ENCODE data around the gene ABCA8. TPM values are rescaled to one million over a fixed set of nuclear protein-coding genes. Genes with fewer than 3 reads are reported as not detected.

ABCA8 gene
- total and polyA plus RNA-seq, 4 donors: 2.7 to 187 (median 7.8) TPM

- Histone ChIP-seq H3K27ac (ENCODE audit: low read depth in 1 of 2, low read length in 1 of 2) (no peak overlapping the region), H3K4me1 (ENCODE audit: control insufficient read depth in 5 of 5, insufficient read depth in 5 of 5, low read length in 5 of 5) (peaks cover 0 to 10% (median 0%) of the 10 kb centered on the region in 5 donors), H3K9ac (ENCODE audit: insufficient read depth in 1 of 2, low read length in 2 of 2) (no peak overlapping the region), H3K36me3 (ENCODE audit: control insufficient read depth in 4 of 4, insufficient read depth in 4 of 4, low read length in 4 of 4) (peaks cover 0 to 2% (median 0%) of the 10 kb centered on the region in 4 donors), H3K27me3 (ENCODE audit: control insufficient read depth in 3 of 3, insufficient read depth in 3 of 3, low read length in 2 of 3) (no peaks in the 10 kb centered on the region), H3K9me3 (ENCODE audit: control insufficient read depth in 4 of 4, insufficient read depth in 3 of 4, low read length in 3 of 4) (peaks cover 0 to 2% (median 0%) of the 10 kb centered on the region in 4 donors), H3K4me3 (peak overlapping the region; percentile 31)
- no peak for ATAC-seq (ENCODE audit: insufficient read depth, low FRiP score)
- no peak for DNase-seq
- WGBS, 2 donors: 54 to 63% methylated on average over 4 of the region's 4 CpGs
- no peak for TF ChIP-seq CTCF (IDR thresholded peaks at IDR 0.05; ENCODE audit: control extremely low read depth, extremely low read depth)
Measured at GRCh38 chr17:68840073-68840472, 115.1 kb downstream of the ABCA8 start.

GRCh38 chr17:68835071-68835470 lies 120.1 kb downstream of the ABCA8 start:
- WGBS, 2 donors: 37 to 38% methylated on average over 2 of the region's 2 CpGs
- Histone ChIP-seq H3K36me3 (ENCODE audit: control insufficient read depth in 4 of 4, insufficient read depth in 4 of 4, low read length in 4 of 4) (peaks cover 0 to 1% (median 0%) of the 10 kb centered on the region in 4 donors), H3K4me1 (ENCODE audit: control insufficient read depth in 5 of 5, insufficient read depth in 5 of 5, low read length in 5 of 5) (peaks cover 0 to 38% (median 5%) of the 10 kb centered on the region in 5 donors), H3K9me3 (ENCODE audit: control insufficient read depth in 4 of 4, insufficient read depth in 3 of 4, low read length in 3 of 4) (peaks cover 0 to 1% (median 0%) of the 10 kb centered on the region in 4 donors), H3K9ac (ENCODE audit: insufficient read depth in 1 of 2, low read length in 2 of 2) (no peak overlapping the region), H3K27ac (ENCODE audit: low read depth in 1 of 2, low read length in 1 of 2) (no peak overlapping the region), H3K27me3 (ENCODE audit: control insufficient read depth in 3 of 3, insufficient read depth in 3 of 3, low read length in 2 of 3) (no peaks in the 10 kb centered on the region), H3K4me3 (no peak overlapping the region)
- ATAC-seq (ENCODE audit: insufficient read depth, low FRiP score): no peak
- no peak for TF ChIP-seq CTCF (IDR thresholded peaks at IDR 0.05; ENCODE audit: control extremely low read depth, extremely low read depth)
- no peak for DNase-seq

- H3K27me3 ChIP-seq (ENCODE audit: control insufficient read depth in 3 of 3, insufficient read depth in 3 of 3, low read length in 2 of 3): no peaks in the 10 kb centered on the region
- no peak overlapping the region for H3K4me3 ChIP-seq
- H3K27ac ChIP-seq (ENCODE audit: low read depth in 1 of 2, low read length in 1 of 2): no peak overlapping the region
- DNase-seq (no peak), ATAC-seq (ENCODE audit: insufficient read depth, low FRiP score) (no peak)
- 91 to 92% methylated on average over 2 of the region's 2 CpGs for WGBS, 2 donors
- H3K9ac ChIP-seq (ENCODE audit: insufficient read depth in 1 of 2, low read length in 2 of 2): no peak overlapping the region
- no peaks in the 10 kb centered on the region for H3K9me3 ChIP-seq (ENCODE audit: control insufficient read depth in 4 of 4, insufficient read depth in 3 of 4, low read length in 3 of 4)
- peaks cover 0 to 38% (median 5%) of the 10 kb centered on the region in 5 donors for H3K4me1 ChIP-seq (ENCODE audit: control insufficient read depth in 5 of 5, insufficient read depth in 5 of 5, low read length in 5 of 5)
- TF ChIP-seq CTCF (IDR thresholded peaks at IDR 0.05; ENCODE audit: control extremely low read depth, extremely low read depth): no peak
- no peaks in the 10 kb centered on the region for H3K36me3 ChIP-seq (ENCODE audit: control insufficient read depth in 4 of 4, insufficient read depth in 4 of 4, low read length in 4 of 4)
Measured at GRCh38 chr17:68834328-68834836, 120.8 kb downstream of the ABCA8 start.
